Keratinocyte (primary cell): ENCODE data around the gene ATL1.

Experiments used
- EZH2 ChIP-seq: IDR thresholded peaks from one replicate; pipeline ENCODE4 v1.6.1; 2012; ENCODE audit warnings: inconsistent platforms, mild to moderate bottlenecking, low read length, moderate library complexity
- TF ChIP-seq, protein P1 (sequence below), 3 experiments: IDR thresholded peaks in 1 of 3; conservative IDR thresholded peaks in 1 of 3; optimal IDR thresholded peaks in 1 of 3; 2 replicates in 2 of 3; 3 replicates in 1 of 3; pipeline versions ENCODE3 to v1.5.1; 2011; ENCODE audit warnings: low read length in 3 of 3, mild to moderate bottlenecking in 3 of 3, moderate library complexity in 2 of 3, control low read depth in 1 of 3, inconsistent platforms in 1 of 3; ENCODE audit not compliant: insufficient read depth in 2 of 3; ENCODE audit errors: extremely low read depth in 1 of 3

DNA sequence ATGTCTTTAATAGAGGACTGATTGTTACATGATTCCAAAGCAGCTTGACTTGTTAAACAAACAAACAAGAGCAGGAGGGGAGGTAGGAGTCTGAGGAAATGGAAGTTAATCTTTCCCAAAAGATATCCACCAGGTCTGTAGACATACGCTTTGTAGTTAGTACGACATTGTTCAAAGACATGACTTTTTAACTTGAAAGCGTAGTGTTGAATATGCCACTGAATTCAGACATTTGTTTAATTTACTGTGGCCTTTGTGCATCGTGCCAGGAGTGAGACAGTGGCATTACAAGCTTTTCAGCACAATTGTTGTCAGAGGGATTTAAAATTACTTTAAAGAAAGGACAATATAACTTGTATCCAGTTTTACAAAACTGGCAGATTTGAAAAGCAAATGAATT, 55.1 kb downstream of the ATL1 start:
- TF ChIP-seq, protein P1, sequence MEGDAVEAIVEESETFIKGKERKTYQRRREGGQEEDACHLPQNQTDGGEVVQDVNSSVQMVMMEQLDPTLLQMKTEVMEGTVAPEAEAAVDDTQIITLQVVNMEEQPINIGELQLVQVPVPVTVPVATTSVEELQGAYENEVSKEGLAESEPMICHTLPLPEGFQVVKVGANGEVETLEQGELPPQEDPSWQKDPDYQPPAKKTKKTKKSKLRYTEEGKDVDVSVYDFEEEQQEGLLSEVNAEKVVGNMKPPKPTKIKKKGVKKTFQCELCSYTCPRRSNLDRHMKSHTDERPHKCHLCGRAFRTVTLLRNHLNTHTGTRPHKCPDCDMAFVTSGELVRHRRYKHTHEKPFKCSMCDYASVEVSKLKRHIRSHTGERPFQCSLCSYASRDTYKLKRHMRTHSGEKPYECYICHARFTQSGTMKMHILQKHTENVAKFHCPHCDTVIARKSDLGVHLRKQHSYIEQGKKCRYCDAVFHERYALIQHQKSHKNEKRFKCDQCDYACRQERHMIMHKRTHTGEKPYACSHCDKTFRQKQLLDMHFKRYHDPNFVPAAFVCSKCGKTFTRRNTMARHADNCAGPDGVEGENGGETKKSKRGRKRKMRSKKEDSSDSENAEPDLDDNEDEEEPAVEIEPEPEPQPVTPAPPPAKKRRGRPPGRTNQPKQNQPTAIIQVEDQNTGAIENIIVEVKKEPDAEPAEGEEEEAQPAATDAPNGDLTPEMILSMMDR (optimal IDR thresholded peaks at IDR 0.05 in 1 of 3, IDR thresholded peaks at IDR 0.05 in 1 of 3, conservative IDR thresholded peaks at IDR 0.05 in 1 of 3; ENCODE audit: extremely low read depth in 1 of 3, insufficient read depth in 2 of 3, low read length in 3 of 3): no peak
- TF ChIP-seq EZH2: no peak
